Daoy (cell line): ENCODE data around the gene NXT2. TPM values are rescaled to one million over a fixed set of nuclear protein-coding genes. Genes with fewer than 3 reads are reported as not detected.

Experiments used
- total RNA-seq: library from RNA; depleted of rRNA; stranded (reverse); fragments of >200 nt; shearing (Covaris generic); gene quantifications from 2 replicates; pipeline ENCODE4 v1.2.3, GENCODE V29; 2014; rRNA removed

The NXT2 gene
- total RNA-seq, 1 experiment from 2014 or later = 14.8 TPM

Other genes with a start within 250 kb of the NXT2 start
- 0.06 TPM in 1 of 2 replicates, not detected in the other for gene GUCY2F, start 54.8 kb upstream of the NXT2 start, total RNA-seq
- gene KCNE5, start 88.3 kb downstream of the NXT2 start, total RNA-seq = not detected in 2 replicates
- 66.1 and 81.0 TPM in 2 replicates for gene ACSL4, start 196.4 kb downstream of the NXT2 start, total RNA-seq